Measurements from ENCODE around the gene NKD1.
"Not testable (repeated sequence)": the region's sequence is repeated elsewhere in the genome, so short reads cannot be mapped to it uniquely, and the experiment has no call there.

NKD1 gene

GRCh38 chr16:50548125-50548908 is at the start of gene NKD1:
Gene NKD1 (plus strand): TSS chr16:50548396. CDS start chr16:50548554, 158 bp downstream.
- peak; percentile 69 for DNase-seq

- no peak for DNase-seq
Observed at GRCh38 chr16:50498431-50499155, 49.6 kb upstream of the NKD1 start.

GRCh38 chr16:50499254-50499653 is 48.9 kb upstream of the NKD1 start:
- DNase-seq = no peak

GRCh38 chr16:50500171-50500874 is 47.9 kb upstream of the NKD1 start:
- DNase-seq = no peak

- DNase-seq = no peak
Observed at GRCh38 chr16:50501251-50501650, 46.9 kb upstream of the NKD1 start.

GRCh38 chr16:50501986-50502615 is 46.1 kb upstream of the NKD1 start:
- DNase-seq = no peak

- no peak for DNase-seq
Observed at GRCh38 chr16:50502616-50503011, 45.6 kb upstream of the NKD1 start.

GRCh38 chr16:50503868-50504531 is 44.2 kb upstream of the NKD1 start:
- not testable (repeated sequence) for DNase-seq

GRCh38 chr16:50505115-50505514 is 43.1 kb upstream of the NKD1 start:
- no peak for DNase-seq

GRCh38 chr16:50505714-50506542 is 42.3 kb upstream of the NKD1 start:
- DNase-seq = no peak

GRCh38 chr16:50506543-50506937 is 41.7 kb upstream of the NKD1 start:
- DNase-seq = no peak

GRCh38 chr16:50507397-50507796 is 40.8 kb upstream of the NKD1 start:
- no peak for DNase-seq

GRCh38 chr16:50509521-50510341 is 38.5 kb upstream of the NKD1 start:
- peak; percentile 39 for DNase-seq

GRCh38 chr16:50515218-50515617 is 33.0 kb upstream of the NKD1 start:
- no peak for DNase-seq

- no peak for DNase-seq
Observed at GRCh38 chr16:50516401-50516800, 31.8 kb upstream of the NKD1 start.

GRCh38 chr16:50516890-50517289 is 31.3 kb upstream of the NKD1 start:
- no peak for DNase-seq

GRCh38 chr16:50517450-50518252 is 30.5 kb upstream of the NKD1 start:
- no peak for DNase-seq

- no peak for DNase-seq
Observed at GRCh38 chr16:50519001-50519400, 29.2 kb upstream of the NKD1 start.

GRCh38 chr16:50519602-50520001 is 28.6 kb upstream of the NKD1 start:
- DNase-seq = no peak

Data from activated CD8-positive, alpha-beta memory T cell treated with anti-CD3 and anti-CD28 coated beads, Interleukin-2, amount 50 U/mL, for 4 hours (primary cell).